Loucy (cell line): ENCODE measurements around the gene NAA20.

ENCODE experiments used
- H2AFZ ChIP-seq: fragments of 200-600 bp; sonication (generic); 2 replicates; pipeline ENCODE4 v1.6.0; 2016; ENCODE audit warnings: antibody characterized with exemption, mild to moderate bottlenecking, low read length, moderate library complexity
- H3F3A ChIP-seq: fragments of 200-600 bp; 2 replicates; pipeline ENCODE4 v1.6.0; 2016; ENCODE audit warnings: antibody characterized with exemption, low read depth, mild to moderate bottlenecking
- H3K27me3 ChIP-seq: fragments of 200-600 bp; sonication (generic); 2 replicates; pipeline ENCODE4 v1.6.1; 2014; ENCODE audit warnings: low read length, mild to moderate bottlenecking; ENCODE audit not compliant: insufficient read depth, poor library complexity, severe bottlenecking
- H3K36me3 ChIP-seq: fragments of 200-600 bp; sonication (generic); 2 replicates; pipeline ENCODE4 v1.6.1; 2016; ENCODE audit warnings: low read length; ENCODE audit not compliant: insufficient read depth
- H3K4me1 ChIP-seq: fragments of 200-600 bp; sonication (generic); 2 replicates; pipeline ENCODE4 v1.5.1; 2014; ENCODE audit warnings: low read length, mild to moderate bottlenecking; ENCODE audit not compliant: insufficient read depth, poor library complexity, severe bottlenecking
- H3K4me2 ChIP-seq: fragments of 200-600 bp; sonication (generic); 2 replicates; pipeline ENCODE4 v1.6.0; 2014; ENCODE audit warnings: antibody characterized with exemption, low read length, low read depth, mild to moderate bottlenecking; ENCODE audit not compliant: poor library complexity, severe bottlenecking
- H3K4me3 ChIP-seq: fragments of 200-600 bp; sonication (generic); 2 replicates; pipeline ENCODE4 v1.5.1; 2014; ENCODE audit warnings: low read length, mild to moderate bottlenecking, mixed read lengths; ENCODE audit not compliant: poor library complexity, severe bottlenecking
- H3K79me2 ChIP-seq: fragments of 200-600 bp; sonication (generic); 2 replicates; pipeline ENCODE4 v1.6.1; 2014; ENCODE audit warnings: low read length; ENCODE audit not compliant: insufficient read depth
- H3K9ac ChIP-seq: fragments of 200-600 bp; sonication (generic); 2 replicates; pipeline ENCODE4 v1.6.0; 2014; ENCODE audit warnings: mild to moderate bottlenecking, low read depth, low read length, moderate library complexity; ENCODE audit not compliant: poor library complexity, severe bottlenecking
- H3K9me2 ChIP-seq: fragments of 200-600 bp; sonication (generic); replicated peaks from 2 replicates; pipeline ENCODE4 v1.6.1; 2016; ENCODE audit warnings: low read depth, low read length, mixed read lengths
- H3K9me3 ChIP-seq: fragments of 200-600 bp; sonication (generic); 2 replicates; pipeline ENCODE4 v1.6.1; 2014; ENCODE audit warnings: mild to moderate bottlenecking, antibody characterized with exemption, low read length, low read depth; ENCODE audit not compliant: insufficient read depth
- H4K20me1 ChIP-seq: fragments of 200-600 bp; sonication (generic); 2 replicates; pipeline ENCODE4 v1.6.0; 2014; ENCODE audit warnings: antibody characterized with exemption, low read length, mild to moderate bottlenecking; ENCODE audit not compliant: insufficient read depth, poor library complexity, severe bottlenecking
- EZH2phosphoT487 ChIP-seq: fragments of 200-600 bp; IDR thresholded peaks from 2 replicates; pipeline ENCODE4 v1.6.1; 2018; ENCODE audit warnings: antibody characterized with exemption, mild to moderate bottlenecking, moderate library complexity, borderline replicate concordance
- TF ChIP-seq, protein P1 (sequence below): fragments of 200-600 bp; sonication (generic); conservative IDR thresholded peaks from 2 replicates; pipeline ENCODE4 v1.5.1; 2014; ENCODE audit warnings: mild to moderate bottlenecking, antibody characterized with exemption, low read length

The NAA20 gene

DNA sequence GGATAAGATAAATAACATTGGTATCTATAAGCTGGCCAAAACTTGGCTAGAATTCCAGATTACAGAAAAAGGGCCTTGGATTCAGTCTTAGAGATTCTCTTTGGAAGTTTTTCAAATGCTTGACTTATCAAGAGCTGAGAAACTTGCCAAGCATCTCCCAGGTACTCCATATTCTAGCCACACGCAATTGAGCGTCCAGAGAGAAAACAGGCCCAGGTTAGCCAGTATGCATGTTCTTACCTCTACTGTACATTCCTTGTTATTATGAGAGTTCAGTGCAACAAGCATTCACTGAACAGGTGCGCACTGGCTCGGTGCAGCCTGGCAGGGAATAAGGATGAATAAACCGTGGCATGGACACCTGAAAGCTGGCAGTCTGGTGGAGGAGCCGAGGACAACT is 21.4 kb downstream of the NAA20 start:
- H3K9me2 ChIP-seq = no peaks in the 10 kb centered on the region
- no peak overlapping the region for H3K9ac ChIP-seq
- H3F3A ChIP-seq = no peaks in the 10 kb centered on the region
- peaks cover 99% of the 10 kb centered on the region for H3K36me3 ChIP-seq
- H3K4me2 ChIP-seq = no peak overlapping the region
- no peaks in the 10 kb centered on the region for H3K9me3 ChIP-seq
- no peak overlapping the region for H2AFZ ChIP-seq
- H3K4me3 ChIP-seq = no peak overlapping the region
- no peaks in the 10 kb centered on the region for H3K27me3 ChIP-seq
- no peaks in the 10 kb centered on the region for H3K4me1 ChIP-seq
- H3K79me2 ChIP-seq = no peaks in the 10 kb centered on the region
- TF ChIP-seq EZH2phosphoT487 = no peak
- TF ChIP-seq, protein P1, sequence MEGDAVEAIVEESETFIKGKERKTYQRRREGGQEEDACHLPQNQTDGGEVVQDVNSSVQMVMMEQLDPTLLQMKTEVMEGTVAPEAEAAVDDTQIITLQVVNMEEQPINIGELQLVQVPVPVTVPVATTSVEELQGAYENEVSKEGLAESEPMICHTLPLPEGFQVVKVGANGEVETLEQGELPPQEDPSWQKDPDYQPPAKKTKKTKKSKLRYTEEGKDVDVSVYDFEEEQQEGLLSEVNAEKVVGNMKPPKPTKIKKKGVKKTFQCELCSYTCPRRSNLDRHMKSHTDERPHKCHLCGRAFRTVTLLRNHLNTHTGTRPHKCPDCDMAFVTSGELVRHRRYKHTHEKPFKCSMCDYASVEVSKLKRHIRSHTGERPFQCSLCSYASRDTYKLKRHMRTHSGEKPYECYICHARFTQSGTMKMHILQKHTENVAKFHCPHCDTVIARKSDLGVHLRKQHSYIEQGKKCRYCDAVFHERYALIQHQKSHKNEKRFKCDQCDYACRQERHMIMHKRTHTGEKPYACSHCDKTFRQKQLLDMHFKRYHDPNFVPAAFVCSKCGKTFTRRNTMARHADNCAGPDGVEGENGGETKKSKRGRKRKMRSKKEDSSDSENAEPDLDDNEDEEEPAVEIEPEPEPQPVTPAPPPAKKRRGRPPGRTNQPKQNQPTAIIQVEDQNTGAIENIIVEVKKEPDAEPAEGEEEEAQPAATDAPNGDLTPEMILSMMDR = no peak
- no peaks in the 10 kb centered on the region for H4K20me1 ChIP-seq

DNA sequence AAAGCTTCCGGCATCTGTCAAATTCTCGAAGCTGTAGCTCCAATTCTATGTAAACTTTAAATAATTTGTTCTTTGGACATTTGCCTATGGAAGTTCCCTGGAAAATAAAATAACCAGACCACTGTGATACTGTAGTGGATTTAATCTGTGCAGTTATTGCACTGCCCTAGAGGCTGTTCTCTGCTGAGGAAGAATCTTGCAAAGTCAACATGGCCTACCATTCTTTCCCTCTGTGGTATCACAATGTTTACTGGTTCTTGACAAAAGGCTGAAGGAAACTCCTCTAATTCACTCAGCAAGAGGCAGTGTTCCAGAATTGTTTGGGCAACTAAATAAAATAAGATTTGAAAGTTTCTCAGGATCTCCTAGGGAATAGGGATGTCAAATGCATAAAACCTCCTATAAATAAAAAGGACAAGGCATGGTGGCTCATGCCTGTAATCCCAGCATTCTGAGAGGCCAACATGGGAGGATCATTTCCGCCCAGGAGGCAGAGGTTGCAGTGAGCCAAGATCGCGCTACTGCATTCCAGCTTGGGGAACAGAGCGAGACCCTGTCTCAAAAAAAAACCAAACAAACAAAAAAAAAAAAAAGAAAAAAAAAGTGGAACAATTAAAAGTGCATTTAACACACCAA is 22.7 kb downstream of the NAA20 start:
- no peaks in the 10 kb centered on the region for H3F3A ChIP-seq
- no peaks in the 10 kb centered on the region for H3K9me3 ChIP-seq
- no peak overlapping the region for H3K4me2 ChIP-seq
- no peak overlapping the region for H3K9ac ChIP-seq
- H3K9me2 ChIP-seq = no peaks in the 10 kb centered on the region
- TF ChIP-seq, protein P1 = no peak
- TF ChIP-seq EZH2phosphoT487 = no peak
- no peaks in the 10 kb centered on the region for H3K27me3 ChIP-seq
- H3K4me1 ChIP-seq = no peaks in the 10 kb centered on the region
- H3K79me2 ChIP-seq = no peaks in the 10 kb centered on the region
- no peak overlapping the region for H3K4me3 ChIP-seq
- peaks cover 99% of the 10 kb centered on the region for H3K36me3 ChIP-seq
- H2AFZ ChIP-seq = no peak overlapping the region
- peaks cover 2% of the 10 kb centered on the region for H4K20me1 ChIP-seq

DNA sequence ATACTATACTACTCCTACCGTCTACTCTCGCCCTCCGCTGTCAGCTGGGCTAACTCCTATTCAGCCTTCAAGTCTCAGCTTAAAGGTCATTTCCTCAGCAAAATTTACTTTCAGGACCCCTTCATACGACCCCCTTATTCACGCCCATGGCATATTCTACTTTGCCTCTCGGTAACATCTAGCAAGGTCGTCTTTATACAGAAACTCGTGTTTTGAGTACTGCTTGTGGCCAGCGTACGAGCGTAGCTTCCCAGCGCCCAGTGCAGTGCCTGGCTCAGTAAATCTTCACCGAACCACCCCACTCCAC is 34.6 kb downstream of the NAA20 start:
- TF ChIP-seq EZH2phosphoT487 = no peak
- TF ChIP-seq, protein P1 = no peak
- H3K36me3 ChIP-seq = peaks cover 35% of the 10 kb centered on the region; the same call in 1 of the 2 replicates
- peaks cover 35% of the 10 kb centered on the region for H3K4me1 ChIP-seq
- peak overlapping the region; percentile 88 for H3K9ac ChIP-seq
- H2AFZ ChIP-seq = peak overlapping the region; percentile 96
- H3K79me2 ChIP-seq = peaks cover 25% of the 10 kb centered on the region
- H3K4me3 ChIP-seq = peak overlapping the region; percentile 89
- no peaks in the 10 kb centered on the region for H3K9me2 ChIP-seq
- H3F3A ChIP-seq = no peaks in the 10 kb centered on the region
- no peaks in the 10 kb centered on the region for H3K9me3 ChIP-seq
- peaks cover 21% of the 10 kb centered on the region for H4K20me1 ChIP-seq
- peak overlapping the region; percentile 94 for H3K4me2 ChIP-seq
- H3K27me3 ChIP-seq = no peaks in the 10 kb centered on the region
